Posterior vena cava (tissue), 2 donors: Measurements from ENCODE around the gene CACNA2D1. TPM values are rescaled to one million over a fixed set of nuclear protein-coding genes. Genes with fewer than 3 reads are reported as not detected.

Experiments
- DNase-seq: peaks from one replicate; pipeline ENCODE4 v3.0.0-alpha.2; 2020; ENCODE audit warnings: low spot score
- intact Hi-C, 2 donors: fragments of 100-400 bp; cut with DNase I; formaldehyde crosslinking; loops; one replicate each; pipeline versions ENCODE4 v1.14.1 to v1.14.2; 2022 to 2023
- total RNA-seq, 2 donors: library from RNA; stranded (reverse); fragmentation: NEBNext Ultra II Directional; extraction: Animal tissue kit (Norgen Biotek cat#: 25700); gene quantifications; one replicate each; pipeline ENCODE4 v1.2.1, GENCODE V29; 2021
- donor health status: DM: yes; HTN: yes; CAD: no.
- donor health status: DM: yes; HTN: yes; CAD: no.

The CACNA2D1 gene
- total RNA-seq, 2 donors from 2014 or later, result 34.3 to 39.1 TPM

DNA sequence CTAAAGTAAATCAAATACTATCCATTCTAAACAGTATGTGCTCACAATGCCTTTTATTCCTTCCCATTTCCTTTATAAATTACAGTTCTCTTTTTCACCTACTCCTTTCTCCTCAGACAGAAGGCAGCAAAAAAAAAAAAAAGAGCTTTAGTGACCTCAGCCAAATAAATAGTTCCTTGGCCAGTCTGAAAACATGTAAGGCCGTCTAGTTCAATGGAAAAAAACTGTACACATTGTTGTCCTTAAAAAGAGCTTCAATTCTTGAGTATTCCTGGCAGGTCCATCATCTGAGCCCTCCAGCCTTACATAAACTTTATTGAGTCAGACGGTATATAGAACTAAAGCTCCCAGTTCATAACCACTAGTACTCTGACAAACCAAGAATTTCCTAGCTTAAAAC is 185.4 kb downstream of the CACNA2D1 start:
- intact Hi-C loops, result no loop called here
- no peak for DNase-seq

DNA sequence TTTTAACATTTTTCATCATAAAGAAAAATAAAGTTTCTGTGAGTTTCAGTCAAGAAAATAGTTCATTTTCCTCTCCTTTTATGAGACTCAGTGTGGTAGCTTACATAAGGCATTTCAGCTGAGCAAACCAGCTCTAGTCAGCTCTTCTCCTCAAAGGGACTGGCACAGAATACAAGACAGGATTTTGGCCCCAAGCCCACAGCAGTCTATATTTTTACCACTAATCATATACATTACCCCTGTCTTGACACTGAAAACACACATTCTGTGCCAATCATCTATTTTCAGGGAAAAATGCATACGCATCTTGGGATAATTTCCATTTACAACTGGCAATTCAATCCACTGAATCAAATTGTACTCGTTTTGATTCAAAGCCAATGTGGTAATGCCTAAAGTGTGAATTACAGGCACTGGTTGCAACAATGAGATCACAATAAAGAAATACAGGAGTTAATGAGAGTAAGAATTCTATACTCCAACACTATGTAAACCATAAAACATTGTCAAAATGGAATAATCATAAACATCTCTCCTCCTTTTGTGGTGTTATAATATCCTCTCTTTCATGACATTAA is 186.4 kb downstream of the CACNA2D1 start:
- no peak for DNase-seq
- intact Hi-C loops, result no loop called here

DNA sequence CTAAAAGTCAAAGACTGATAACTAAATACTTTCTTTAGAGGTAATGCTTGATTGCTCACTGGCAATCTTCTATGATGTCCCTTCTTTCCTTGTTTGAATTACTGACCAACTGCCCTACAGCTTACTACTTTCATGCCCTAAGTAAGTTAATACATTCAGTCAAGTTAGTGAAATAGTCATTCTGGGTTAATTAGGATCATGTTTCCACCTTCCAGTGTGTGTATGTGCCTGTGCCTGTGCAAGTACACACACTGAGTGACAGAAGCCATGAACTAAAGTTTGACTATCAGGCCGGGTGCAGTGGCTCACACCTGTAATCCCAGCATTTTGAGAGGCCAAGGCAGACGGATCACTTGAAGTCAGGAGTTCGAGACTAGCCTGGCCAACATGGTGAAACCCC is 187.9 kb downstream of the CACNA2D1 start:
- DNase-seq, result no peak
- intact Hi-C loops, result no loop called here

DNA sequence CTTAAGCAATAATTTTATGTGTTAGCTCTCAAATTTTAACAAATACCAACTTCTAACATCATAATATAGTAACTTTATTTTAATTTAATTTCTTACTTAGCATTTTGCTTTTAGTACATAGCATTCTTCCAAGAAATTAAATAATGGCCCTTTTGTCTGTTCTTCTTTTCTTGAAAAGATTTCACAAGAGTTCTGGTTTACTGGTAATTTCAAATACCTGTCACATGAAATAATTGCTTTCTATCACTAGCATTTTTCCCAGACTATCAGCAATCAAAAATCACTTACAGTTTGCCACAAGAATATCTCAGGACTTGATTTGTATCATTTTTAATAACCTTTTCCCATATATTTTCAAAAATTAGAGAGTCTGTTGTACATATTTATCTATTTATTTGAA is 193.0 kb downstream of the CACNA2D1 start:
- intact Hi-C loops, result no loop called here
- no peak for DNase-seq

DNA sequence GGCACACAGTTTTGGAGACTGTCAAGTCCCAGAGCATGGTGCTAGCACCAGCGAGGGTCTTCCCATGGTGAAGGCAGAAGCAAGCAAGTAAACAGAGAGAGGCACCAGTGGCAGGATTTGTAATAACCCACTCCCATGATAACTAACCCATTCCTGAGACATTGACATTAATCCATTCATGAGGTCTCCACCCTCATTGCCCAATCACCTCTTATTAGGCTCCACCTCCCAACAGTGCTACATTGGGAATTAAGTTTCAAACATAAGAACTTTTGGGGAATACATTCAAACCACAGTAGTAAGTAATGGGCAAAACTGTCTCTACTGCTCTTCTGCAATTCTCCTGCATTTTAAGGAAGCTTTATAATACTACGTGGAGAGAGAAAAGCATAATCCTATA is 193.6 kb downstream of the CACNA2D1 start:
- no peak for DNase-seq
- intact Hi-C loops, result no loop called here

DNA sequence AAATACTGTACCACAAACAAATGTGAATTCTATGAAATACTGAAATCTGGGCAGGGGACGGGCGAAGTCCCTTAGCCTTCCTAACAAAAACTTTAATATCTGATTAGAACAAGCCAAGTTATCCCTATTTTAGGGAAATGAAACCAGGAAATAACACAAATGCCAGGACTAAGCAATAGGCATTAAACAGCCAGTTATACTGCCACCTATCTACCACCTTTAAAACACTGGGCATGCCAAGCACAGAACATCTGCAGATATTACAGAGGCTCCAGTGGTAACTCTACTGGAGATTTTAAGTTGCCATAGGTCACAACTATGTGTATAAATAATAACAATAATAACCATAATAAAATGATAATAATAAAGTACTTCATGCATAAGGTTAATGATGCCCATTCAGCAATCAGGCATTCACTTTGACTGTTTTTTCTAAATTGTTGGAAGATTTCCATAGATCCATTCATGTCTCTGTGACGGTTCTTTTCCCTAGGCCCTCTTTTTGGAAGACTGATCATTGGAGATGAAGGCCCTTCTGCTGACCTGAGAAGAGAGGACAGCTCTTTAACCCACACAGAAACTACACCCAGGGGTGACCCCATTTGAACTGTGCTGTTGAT is 195.7 kb downstream of the CACNA2D1 start:
- intact Hi-C loops, result no loop called here
- DNase-seq, result no peak

DNA sequence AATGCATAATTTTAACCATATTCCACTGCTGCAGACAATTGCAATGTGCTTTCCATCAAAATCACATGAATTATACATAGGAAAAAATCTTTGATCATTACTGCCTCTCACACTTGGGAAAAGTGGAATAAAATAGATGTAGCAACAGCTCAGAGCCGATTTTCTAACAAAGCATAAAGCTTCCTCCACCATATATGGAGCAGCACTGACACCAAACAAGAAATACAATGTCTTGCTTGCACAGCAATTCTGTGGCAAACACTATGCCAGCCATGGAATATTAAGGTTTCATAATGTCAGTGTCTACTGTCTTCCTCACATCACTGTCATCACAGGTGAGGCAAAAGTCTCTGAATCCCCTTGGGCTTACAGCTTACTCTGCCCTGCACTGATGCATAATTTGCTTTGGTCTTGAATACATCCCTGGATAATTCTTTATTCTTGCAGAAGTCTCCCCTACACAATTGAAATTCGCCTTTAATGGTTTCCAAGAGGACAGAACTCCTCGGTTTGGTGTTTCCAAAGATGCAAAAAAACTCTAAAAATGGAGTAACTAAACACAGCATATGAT is 198.5 kb downstream of the CACNA2D1 start:
- intact Hi-C loops, result no loop called here
- DNase-seq, result no peak

DNA sequence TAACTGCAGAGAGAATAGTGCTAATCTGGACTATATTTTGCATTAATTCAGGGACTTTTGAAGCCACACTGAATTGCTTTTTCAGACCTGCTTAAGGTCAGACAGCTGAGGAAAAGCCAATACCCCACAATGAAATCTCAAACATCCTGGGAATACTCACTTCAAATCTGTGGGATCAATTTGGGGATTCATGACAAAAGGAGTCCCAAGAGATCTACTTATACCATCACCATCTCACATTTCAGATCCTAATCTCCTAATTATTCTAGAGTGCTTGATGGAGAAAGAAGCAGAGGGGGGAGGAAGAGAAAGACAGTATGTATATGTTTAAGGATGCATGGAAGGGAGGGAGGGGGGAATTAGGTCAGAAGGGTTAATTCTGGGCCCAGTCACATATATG is 202.2 kb downstream of the CACNA2D1 start:
- DNase-seq, result no peak
- intact Hi-C loops, result no loop called here

DNA sequence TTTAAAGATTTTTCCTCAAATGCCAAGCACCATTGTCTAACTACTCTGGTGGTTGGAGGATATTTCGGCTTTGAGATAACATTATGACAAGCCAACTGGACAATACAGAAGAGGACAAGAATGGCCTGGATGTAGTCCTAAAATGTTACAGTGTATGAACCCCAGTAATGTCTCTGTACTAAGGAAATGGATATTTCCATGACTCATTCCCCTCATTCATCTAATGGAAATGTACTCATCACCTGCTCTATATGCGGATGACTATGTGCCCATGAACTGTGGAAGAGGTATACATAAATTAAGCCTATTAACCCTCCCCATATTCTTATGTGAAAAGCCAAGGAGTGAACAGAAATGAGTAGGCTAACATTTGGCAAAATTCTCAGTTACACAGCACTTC is 207.9 kb downstream of the CACNA2D1 start:
- DNase-seq, result no peak
- intact Hi-C loops, result loop anchor here in 1 of 2 donors (10.0 kb wide), 1 partner anchor 339 kb away; no protein-coding TSS in a partner anchor

DNA sequence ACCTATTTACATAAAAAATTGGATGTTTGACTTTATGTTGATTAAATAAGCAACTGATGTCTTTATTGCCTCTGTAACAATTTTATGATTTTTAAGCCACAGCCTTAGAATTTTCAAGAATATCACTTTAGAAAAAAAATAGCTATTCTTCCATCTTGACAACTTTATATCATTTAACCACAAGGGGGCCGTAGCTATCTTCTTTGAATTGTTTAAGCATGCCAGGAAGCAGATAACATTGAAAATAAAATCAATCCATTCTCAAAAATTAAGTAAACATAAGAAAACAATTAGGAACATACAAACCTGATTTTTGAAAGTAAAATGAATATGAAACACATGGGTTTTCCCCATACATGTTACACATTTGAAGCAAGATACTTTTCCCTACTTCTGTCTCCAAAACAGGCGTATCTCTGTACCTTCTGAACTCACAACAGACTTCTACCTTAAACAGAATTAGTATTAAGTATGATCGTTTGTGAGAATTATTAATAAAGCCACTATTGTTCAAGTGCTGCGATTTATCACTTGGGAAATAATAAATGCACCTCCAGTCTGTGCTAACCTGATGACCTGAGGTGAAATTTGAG is 209.0 kb downstream of the CACNA2D1 start:
- no peak for DNase-seq
- intact Hi-C loops, result loop anchor here in 1 of 2 donors (10.0 kb wide), 1 partner anchor 340 kb away; no protein-coding TSS in a partner anchor

DNA sequence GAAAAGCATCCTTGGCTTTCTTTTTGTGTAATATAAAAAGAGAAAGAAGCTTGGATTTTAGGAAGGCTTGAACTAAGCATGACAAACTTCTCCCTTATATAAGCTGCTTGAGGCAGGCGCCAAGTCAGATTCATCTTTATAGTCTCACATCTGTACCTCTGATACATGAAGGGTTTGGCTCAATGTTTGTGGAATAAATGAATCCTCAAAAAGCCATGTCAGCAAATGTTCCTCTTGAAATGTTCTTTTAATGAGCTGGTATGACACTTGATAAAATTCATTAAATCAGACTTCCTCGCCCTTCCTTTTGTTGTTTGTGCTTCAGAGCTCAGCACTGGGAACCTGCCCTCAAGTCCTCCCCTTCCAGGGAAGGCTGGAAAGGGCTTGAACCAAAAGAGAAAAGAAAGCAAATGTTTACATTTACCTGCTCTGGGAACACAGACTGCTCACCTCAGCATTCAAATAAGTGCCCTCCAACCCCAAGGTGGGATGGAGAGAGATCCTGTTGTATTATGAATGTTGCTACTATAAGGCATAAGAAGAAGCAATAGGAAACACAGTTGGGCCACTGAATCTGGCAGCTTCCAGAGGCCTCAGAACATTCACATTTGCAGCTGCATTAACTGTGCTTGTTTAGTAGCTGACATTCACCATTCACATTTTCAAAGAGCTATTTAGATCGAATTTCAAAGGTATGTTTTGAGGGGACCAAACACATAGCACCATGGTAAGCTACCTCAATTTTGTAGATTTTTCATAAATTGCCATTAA is 212.6 kb downstream of the CACNA2D1 start:
- intact Hi-C loops, result loop anchor here in 1 of 2 donors (10.0 kb wide), 1 partner anchor 344 kb away; no protein-coding TSS in a partner anchor
- no peak for DNase-seq

DNA sequence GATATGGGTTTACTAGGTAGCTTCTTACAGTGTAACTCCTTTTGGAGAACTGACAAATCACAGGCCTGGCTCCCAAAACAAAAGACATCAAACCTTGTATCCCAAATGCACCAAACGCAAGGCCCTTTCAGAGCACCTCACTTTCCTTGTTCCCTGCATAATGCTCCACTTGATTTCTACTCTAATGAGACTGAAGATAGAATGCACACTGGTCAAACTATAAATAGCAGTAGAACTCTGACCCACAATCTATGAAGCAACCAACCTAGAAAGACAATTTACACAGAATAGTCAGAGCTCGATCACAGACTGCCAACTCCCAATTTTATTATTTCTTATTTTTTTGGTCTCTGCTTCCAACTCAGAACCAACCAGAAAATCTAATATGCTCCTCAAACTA is 214.4 kb downstream of the CACNA2D1 start:
- DNase-seq, result no peak
- intact Hi-C loops, result no loop called here

DNA sequence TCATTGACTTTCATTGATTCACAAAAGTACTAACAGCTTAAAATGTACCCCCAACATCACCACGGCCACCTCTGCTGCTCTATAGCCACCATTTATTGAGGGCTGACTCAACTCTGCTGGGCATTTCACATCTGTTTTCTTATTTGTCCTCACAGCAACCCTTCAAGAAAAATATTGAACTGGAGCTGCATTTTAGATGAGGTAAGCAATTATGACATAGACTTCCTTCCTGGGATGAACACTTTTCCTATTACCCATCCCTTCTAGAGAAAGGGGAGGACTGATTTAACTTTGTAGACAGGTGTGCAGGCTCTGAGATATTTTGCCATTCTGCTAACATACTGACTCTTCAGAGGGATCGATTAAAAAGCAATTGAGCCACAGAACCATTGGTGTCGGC is 217.4 kb downstream of the CACNA2D1 start:
- no peak for DNase-seq
- intact Hi-C loops, result no loop called here

DNA sequence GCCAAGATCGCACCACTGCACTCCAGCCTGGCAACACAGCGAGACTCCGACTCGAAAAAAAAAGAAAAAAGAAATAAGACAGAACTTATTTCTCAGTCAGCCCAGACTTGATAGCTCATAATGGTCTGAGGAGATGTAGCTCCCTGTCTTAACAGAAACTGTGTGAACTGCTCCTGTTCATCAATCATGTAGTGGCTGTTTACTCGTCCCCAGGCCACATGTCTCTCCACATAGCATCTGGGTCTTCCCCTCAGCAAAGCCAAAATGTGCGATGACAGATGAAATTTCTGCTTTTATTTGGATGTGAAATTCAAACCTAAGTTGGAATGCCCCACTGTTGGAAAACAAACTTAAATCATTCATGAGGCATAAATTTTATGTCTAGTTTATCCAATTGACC is 219.0 kb downstream of the CACNA2D1 start:
- intact Hi-C loops, result no loop called here
- DNase-seq, result no peak

DNA sequence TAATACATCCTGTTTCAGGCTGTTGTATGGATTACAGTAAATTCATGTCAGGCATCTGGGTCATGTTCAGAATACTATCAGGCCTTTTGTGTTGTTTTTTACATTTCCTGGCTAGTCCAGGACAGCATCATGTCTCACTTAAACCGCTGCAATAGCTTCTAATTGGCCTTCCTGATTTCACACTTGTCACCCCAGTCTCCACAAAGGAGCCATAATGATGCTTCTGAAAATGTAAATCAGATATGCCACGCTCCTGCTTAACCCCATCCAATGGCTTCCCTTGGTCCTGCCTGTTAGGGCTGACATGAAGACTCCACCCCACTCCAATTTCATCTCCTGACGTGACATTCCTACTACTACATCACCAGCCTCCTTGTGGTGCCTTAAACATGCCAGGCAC is 220.0 kb downstream of the CACNA2D1 start:
- intact Hi-C loops, result no loop called here

DNA sequence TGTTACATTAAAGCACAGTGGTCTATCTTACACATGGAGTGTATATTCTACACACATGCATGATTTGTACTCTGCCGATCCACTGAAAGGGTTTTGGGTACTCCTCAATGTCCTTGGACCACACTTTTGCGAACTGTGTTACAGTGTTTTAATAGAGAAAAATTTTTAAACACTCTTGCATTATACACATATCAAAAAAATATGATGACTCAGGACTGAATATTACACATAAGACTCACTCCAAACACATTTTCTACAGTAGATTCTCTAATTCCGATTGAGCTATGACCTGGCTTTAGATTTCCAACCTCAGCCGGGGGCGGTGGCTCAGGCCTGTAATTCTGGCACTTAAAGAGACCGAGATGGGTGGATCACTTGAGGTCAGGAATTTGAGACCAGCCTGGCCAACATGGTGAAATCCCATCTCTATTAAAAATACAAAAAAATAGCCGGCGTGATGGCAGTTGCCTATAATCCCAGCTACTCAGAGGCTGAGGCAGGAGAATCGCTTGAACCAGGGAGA is 222.4 kb downstream of the CACNA2D1 start:
- DNase-seq, result no peak
- intact Hi-C loops, result no loop called here

More for the DNA sequence above, 220.0 kb downstream of the CACNA2D1 start:
- DNase-seq, result no peak

DNA sequence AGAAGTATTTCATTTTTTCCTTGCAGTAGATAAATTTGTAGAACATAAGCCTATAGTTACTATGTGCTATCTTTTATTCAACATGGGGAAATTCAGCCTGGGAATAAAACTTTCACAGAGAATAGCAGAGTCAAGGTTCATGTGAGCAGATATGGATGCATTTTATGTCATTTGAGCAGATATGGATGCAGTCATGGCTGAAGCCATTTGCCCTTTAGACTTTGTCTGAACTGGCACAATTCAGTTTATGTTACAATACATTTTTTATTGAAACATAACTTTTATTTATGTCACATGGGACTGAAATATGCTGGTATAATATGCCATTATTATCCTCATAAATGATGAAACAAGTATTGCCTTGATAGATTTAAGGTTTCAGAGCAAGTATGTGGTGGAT is 231.1 kb downstream of the CACNA2D1 start:
- intact Hi-C loops, result no loop called here
- no peak for DNase-seq

DNA sequence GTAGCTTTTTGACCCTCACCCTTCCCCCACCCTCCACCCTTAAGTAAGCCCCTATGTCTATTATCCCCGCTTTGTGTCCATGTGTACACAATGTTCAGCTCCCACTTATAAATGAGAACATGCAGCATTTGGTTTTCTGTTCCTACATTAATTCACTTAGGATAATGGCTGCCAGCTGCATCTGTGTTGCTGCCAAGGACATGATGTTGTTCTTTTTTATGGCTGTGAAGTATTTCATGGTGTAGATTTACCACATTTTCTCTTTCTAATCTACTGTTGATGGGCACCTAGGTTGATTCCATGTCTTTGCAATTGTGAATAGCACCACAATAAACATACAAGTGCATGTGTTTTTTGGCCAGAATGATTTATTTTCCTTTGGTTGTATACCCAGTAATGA is 232.2 kb downstream of the CACNA2D1 start:
- no peak for DNase-seq
- intact Hi-C loops, result no loop called here

DNA sequence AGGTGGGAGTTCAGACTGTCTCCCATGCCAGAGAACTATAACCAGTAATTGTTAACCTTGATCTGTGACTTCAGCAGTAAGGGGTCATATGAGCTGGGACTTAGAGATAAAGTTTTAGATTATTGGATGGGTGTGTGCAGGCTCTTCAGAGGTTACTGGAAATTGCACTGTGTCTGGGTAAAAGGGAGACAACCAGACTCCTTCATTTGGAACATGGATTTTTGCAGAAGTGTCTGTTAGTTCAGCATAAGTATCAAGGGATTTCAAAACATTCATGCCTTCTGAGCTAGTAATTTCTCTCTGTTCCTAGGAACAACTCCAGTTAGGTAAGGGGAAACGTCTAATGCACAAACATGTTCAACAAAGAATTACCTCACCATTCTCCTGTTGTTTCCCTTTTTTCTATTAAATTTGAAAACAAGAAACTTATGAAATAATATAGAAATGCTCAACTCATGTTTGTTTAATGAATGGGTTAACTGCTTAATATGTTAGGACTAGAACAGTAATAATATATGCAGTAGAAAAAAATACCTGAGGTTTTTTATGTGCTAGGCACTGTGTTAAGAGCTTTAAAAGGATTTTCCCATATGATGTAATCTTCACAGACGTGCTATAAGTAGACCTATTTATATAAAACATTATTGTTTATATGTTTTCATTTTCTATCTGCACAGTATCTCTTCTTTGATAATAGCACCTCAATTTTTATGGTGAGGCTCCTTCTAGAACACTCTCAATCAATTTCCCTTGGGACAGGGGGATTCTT is 233.0 kb downstream of the CACNA2D1 start:
- intact Hi-C loops, result no loop called here
- no peak for DNase-seq
